GM18909 (cell line): ENCODE measurements around the gene LLGL2.

Source experiments
- ATAC-seq: cut with Tn5 transposase; IDR thresholded peaks from one replicate; pipeline ENCODE4 v1.9.1; 2021; ENCODE audit warnings: mild to moderate bottlenecking; ENCODE audit not compliant: unreplicated experiment, poor library complexity

Gene LLGL2

GRCh38 chr17:75490953-75491649, 34.4 kb upstream of the LLGL2 start:
- no peak for ATAC-seq

- ATAC-seq, result no peak
Observed at GRCh38 chr17:75491680-75492079, 33.8 kb upstream of the LLGL2 start.

- no peak for ATAC-seq
Observed at GRCh38 chr17:75492555-75493168, 32.8 kb upstream of the LLGL2 start.

GRCh38 chr17:75493476-75494129, 31.9 kb upstream of the LLGL2 start:
- no peak for ATAC-seq

DNA sequence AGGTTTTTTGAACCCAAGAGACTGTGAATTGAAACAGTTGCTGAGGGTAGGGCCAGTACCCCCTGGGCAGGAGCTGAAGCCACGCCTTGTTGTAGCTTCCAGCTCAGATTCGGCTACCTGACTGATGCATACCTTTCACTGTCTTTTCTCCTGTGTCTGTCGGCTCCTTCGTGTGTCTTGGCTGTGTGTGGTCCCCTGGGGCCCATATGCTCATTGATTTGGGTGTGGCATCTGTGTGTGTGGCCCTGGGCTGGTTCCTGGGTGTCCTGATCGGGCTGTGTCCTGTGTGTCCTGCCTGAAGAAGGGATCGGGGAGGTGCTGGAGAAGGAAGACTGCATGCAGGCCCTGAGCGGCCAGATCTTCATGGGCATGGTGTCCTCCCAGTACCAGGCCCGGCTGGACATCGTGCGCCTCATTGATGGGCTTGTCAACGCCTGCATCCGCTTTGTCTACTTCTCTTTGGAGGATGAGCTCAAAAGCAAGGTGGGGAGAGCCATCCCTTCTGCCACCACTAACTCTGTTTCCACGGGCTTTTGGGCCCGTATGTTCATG, 31.1 kb upstream of the LLGL2 start:
- ATAC-seq, result no peak

DNA sequence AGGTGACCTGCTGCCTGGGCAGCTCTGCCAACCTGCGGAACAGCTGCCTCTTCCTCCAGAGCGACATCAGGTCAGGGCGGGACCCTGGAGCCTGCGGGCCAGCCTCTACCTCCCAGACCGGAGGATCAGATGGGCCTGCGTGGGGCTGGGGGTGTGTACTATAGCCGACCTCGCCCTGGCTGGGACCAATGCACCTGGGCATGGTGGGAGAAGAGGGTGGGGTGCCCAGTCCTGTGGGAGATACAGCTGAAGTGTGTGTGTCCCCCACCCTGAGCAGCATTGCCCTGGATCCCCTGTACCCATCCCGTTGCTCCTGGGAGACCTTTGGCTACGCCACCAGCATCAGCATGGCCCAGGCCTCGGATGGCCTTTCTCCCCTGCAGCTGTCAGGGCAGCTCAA, 29.5 kb upstream of the LLGL2 start:
- no peak for ATAC-seq

DNA sequence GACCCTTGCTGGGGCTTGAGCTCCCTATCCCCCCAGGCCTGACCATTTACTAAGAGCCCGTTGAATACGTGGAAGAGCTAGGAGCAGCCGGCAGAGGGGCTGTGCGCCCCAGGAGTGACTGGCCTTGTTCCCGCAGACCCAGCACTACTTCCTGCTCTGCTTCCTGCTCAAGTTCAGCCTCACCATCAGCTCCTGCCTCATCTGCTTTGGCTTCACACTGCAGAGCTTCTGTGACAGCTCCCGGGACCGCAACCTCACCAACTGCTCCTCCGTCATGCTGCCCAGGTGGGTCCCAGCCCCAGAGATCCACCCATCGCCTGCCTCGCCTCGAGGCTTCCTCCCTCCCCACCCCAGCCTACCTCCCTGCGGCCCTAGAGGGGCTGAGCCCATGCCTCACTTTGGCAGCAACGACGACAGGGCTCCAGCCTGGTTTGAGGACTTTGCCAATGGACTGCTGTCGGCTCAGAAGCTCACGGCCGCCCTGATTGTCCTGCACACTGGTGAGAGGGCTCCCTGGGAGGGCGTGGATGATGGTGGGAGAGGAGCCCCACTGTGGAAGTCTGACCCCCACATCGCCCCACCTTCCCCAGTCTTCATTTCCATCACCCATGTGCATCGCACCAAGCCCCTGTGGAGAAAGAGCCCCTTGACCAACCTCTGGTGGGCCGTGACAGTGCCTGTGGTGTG, 27.3 kb upstream of the LLGL2 start:
- ATAC-seq, result no peak

DNA sequence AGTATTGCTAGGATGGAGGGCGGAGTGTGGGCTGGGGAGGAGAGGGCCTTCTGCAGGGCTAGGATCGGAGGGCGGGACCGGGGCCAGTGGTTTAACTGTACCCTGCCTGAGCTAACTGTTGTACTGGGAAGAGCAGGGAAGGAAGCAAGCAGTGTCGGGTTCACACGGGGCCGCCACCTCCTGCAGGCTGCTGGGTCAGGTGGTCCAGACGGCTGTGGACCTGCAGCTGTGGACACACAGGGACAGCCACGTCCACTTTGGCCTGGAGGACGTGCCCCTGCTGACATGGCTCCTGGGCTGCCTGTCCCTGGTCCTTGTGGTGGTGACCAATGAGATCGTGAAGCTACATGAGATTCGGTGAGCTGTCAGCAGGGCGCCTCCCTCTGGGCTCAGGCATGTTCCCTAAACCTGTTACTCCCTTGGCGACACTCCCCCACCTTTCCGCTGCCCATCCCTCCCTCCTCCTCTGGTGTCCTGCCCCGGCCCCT, 26.7 kb upstream of the LLGL2 start:
- no peak for ATAC-seq

DNA sequence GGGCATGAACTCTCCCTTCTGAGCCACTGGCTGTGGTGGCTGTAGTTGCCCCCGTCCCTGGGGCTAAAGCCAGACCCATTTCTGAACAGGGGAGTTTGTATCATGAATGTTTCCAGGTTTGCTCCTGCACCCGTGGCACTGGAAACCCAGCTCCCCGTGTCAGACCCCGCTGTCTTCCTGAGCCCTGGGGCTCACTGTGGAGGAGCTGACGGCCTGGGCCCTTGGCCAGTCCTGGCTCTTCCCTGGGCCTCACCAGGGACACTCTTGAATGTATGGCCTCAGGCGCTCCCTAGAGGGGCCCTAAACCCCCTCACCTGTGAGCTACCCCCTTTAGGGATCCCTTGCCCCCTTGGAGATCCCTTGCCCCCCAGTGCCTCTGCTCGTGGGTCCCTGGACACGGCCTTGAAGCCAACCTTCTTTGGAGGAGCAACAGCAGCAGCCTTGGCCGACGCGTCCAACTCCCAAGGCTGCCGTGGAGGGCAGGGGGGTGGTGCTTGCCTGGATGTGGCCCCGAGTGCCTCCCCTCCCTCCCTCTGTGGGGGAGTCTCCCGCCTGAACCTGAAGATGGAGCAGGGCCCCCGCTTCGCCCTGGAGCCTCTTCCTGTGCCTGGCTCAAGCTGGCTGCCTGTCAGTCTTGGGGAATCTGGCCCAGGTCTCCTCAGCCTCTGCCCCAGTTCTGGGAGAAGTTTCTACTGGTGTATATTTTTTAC, 26.0 kb upstream of the LLGL2 start:
- no peak for ATAC-seq

GRCh38 chr17:75500419-75501216, 24.9 kb upstream of the LLGL2 start:
- no peak for ATAC-seq

DNA sequence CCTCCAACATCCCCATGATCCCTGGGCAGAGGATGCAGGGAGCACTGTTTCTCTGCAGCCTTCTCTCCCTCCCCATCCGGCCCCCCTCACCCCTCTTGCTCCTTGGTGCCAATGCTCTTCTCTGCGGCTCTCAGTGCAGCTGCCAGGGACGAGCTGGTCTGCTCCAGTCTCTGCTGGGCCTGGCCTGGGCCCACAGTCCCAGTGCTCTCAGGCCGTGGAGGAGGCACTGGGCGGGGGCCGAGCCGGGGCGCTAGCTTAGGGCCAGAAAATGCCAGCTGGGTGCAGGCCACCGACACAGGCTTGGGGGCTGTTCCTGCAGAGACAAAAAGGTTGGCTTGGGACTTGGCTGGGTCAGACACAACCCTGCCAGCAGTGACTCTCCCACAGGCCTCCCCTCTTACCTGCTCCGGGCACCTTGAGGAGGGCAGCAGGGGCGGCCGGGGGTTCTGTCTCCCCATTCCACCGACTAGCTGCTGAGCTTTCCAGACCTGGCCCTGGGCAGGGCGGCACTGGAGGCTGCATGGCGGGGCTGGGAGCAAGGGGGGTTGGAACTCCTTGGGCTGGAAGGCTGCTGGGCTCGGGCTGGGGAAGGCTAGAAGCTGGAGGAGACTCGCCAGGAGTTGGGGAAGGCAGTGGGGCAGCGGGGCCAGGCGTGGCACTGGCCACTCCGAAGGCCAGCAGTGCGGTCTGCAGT, 24.0 kb upstream of the LLGL2 start:
- no peak for ATAC-seq

- no peak for ATAC-seq
Observed at GRCh38 chr17:75502072-75502720, 23.3 kb upstream of the LLGL2 start.

GRCh38 chr17:75502721-75503329, 22.7 kb upstream of the LLGL2 start:
- ATAC-seq, result no peak

- ATAC-seq, result no peak
Observed at GRCh38 chr17:75503337-75503950, 22.1 kb upstream of the LLGL2 start.

- no peak for ATAC-seq
Observed at GRCh38 chr17:75503976-75504346, 21.5 kb upstream of the LLGL2 start.

DNA sequence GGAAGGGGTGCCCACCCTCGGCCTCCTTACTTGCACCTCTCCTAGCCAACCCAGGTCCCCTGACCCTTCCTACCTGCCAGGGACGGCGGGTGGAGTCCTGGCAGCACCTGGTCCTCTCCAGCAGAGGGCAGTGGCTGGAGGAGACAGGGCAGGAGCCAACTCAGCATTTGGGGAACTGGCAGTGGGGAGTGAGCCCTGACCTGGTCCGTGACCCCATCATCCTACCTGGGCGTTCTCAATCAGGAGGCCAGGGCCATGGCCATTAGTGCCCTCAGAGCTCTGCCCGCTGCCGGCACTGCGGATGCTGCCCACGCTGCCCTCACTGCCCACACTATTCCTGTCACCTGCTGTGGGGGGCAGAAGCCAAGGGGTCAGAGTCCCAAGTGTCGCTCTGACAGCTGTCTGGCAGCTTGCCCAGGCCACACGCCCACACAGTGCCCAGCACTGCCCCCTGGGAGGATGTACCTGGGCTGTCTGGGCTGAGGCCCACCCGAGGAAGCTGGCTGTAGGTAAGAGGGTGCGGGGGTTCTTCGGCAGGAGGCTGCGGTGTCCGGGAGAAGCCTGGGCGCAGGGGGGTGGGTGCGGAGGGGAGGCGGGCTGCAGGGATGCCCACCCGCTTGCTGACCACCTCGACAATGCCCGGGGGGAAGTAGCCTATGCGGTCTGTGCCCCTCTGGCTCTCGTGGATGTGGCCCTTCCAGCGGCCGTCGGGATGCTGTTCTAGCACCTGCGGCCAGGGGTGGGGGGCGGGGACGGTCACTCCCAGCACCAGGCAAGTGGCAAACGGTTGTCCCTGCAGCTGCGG, 20.9 kb upstream of the LLGL2 start:
- ATAC-seq, result no peak

- ATAC-seq, result no peak
Observed at GRCh38 chr17:75505152-75505409, 20.4 kb upstream of the LLGL2 start.
